ENCODE measurements around the gene PPP3CA.

DNA sequence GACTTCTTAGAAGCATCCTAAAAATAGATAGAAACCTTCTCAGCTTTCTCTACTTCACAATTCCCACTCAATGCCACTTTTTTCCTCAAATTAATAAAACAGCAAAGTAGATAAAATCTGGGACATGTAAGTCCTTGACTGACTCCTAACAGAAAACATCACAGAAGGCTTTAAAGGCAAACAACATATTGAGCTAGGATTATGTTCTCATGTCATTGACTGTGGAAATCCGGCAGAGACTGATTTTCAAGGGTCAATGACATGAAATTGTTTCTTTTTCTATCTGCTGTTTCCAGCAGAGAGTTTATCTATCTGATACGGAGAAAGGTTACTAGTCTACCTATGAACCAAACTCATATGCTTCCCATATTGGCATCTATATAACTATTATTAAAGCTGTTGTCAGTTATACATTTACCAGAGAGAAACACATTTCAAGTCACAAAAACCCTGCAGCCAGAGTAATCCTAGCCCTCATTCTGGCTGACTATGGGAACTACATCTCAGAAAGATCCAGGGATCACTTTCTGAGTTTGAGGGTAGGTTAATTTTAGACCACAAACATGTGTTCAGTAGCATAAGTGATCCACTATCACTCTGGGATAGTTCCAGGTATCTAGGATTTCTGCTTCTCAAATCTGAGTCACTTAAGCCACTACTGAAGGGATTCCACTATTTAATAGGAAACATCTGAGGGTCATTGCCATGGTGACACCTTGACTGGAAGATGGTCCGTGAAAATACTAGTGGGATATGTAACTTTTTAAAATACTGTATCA is 147.6 kb downstream of the PPP3CA start:
- no peak for TF ChIP-seq POLR2A (IDR thresholded peaks at IDR 0.05)
- TF ChIP-seq, protein P1, sequence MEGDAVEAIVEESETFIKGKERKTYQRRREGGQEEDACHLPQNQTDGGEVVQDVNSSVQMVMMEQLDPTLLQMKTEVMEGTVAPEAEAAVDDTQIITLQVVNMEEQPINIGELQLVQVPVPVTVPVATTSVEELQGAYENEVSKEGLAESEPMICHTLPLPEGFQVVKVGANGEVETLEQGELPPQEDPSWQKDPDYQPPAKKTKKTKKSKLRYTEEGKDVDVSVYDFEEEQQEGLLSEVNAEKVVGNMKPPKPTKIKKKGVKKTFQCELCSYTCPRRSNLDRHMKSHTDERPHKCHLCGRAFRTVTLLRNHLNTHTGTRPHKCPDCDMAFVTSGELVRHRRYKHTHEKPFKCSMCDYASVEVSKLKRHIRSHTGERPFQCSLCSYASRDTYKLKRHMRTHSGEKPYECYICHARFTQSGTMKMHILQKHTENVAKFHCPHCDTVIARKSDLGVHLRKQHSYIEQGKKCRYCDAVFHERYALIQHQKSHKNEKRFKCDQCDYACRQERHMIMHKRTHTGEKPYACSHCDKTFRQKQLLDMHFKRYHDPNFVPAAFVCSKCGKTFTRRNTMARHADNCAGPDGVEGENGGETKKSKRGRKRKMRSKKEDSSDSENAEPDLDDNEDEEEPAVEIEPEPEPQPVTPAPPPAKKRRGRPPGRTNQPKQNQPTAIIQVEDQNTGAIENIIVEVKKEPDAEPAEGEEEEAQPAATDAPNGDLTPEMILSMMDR (IDR thresholded peaks at IDR 0.05): no peak

Data from Peyer's patch (tissue), 4 donors.